NCI-H1436 treated with DMSO at 0.1 percent for 48 hours (cell line): ENCODE results near the gene UNKL.

Experiments used
- DNase-seq: peaks from one replicate; lab custom pipeline; 2025; lab: John Stamatoyannopoulos, UW

Gene UNKL

DNA sequence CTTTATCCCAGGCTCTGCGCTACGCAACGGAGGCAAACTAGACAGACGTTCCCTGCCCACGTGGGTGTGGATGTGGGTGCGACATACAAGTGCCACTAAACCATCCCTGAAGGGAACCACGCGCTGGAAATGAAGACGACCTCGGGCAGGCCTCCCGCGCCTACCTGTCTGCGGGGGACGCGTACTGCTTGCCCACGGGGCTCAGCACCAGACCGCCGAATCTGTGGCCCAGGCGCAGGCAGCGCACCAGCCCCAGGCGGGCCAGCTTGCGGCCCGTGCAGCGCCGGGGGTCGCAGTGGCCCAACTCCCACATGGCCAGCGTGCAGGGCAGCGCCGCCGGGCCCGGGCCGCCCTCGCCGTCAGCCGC lies 63.3 kb downstream of the UNKL start:
- no peak for DNase-seq

DNA sequence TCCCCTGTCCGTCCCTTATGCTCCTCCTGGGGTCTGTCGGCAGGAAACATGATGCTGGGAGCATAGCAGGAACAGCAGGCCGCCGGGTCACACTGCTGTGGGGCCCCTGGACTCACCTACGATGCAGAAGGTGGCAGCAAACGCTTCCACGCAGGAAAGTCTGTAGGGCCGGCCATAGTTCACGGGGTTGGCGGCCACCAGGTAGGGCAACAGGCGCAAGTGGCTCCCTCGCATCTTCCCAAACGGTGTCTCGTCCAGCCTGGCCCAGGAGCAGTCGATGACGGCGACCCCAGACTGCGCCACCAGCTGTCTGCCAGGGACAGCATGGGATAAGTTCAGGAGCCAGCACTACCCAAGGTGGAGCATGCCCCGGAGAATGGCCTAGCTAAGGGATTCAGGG lies 63.8 kb downstream of the UNKL start:
- no peak for DNase-seq

GRCh38 chr16:1349951-1350350 lies 64.6 kb downstream of the UNKL start:
- no peak for DNase-seq

GRCh38 chr16:1349351-1349750 lies 65.2 kb downstream of the UNKL start:
- no peak for DNase-seq

DNA sequence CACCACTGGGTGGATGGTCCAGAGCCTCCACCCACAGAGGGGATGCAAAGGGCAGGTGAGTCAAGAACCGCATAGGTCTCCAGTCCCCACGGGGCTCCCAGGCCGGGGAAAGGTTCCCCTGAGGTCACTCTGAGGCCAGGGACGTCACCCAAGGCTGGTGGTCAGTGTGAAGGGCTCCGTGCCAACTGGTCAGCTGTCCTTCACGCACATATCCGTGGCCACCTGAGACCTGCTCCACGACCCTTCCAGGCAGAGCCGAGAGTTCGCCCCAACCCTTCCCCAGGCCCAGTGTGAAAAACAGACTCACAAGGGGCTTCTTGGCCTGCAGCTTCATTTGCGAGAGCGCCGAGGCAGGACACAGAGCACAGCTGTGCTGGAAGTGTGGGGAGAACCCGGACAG lies 65.6 kb downstream of the UNKL start:
- no peak for DNase-seq

GRCh38 chr16:1348441-1348840 lies 66.1 kb downstream of the UNKL start:
- DNase-seq, result no peak

DNA sequence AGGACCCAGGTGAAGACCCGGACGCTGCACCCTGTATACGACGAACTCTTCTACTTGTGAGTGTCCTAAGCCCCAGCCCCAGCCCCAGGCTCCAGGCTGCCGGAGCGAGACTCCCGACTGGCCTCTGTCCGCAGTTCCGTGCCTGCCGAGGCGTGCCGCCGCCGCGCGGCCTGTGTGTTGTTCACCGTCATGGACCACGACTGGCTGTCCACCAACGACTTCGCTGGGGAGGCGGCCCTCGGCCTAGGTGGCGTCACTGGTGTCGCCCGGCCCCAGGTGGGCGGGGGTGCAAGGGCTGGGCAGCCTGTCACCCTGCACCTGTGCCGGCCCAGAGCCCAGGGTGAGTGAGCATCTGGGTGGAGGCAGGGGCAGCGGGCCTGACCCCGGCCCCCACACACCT lies 66.5 kb downstream of the UNKL start:
- no peak for DNase-seq

DNA sequence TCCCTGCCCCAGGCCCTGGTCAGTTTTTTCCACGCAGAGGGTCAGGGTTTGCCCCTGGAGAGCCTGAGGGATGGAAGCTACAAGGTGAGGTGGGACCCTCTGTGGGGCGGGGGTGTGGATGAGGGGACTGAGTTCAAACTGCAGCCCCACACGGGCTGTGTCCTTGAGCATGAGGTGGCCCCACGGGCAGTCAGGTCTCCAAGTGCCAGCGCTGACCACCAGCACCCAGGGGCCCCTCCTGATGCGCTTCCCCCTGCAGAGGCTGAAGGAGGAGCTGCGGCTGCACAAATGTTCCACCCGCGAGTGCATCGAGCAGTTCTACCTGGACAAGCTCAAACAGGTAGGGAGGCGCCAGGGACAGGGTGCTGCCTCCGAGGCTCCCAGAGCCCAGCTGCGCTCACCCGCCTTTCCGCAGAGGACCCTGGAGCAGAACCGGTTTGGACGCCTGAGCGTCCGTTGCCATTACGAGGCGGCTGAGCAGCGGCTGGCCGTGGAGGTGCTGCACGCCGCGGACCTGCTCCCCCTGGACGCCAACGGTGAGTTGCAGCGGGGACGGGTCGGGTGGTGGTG lies 67.1 kb downstream of the UNKL start:
- no peak for DNase-seq

- no peak for DNase-seq
Observed at GRCh38 chr16:1346422-1347285, 67.8 kb downstream of the UNKL start.

DNA sequence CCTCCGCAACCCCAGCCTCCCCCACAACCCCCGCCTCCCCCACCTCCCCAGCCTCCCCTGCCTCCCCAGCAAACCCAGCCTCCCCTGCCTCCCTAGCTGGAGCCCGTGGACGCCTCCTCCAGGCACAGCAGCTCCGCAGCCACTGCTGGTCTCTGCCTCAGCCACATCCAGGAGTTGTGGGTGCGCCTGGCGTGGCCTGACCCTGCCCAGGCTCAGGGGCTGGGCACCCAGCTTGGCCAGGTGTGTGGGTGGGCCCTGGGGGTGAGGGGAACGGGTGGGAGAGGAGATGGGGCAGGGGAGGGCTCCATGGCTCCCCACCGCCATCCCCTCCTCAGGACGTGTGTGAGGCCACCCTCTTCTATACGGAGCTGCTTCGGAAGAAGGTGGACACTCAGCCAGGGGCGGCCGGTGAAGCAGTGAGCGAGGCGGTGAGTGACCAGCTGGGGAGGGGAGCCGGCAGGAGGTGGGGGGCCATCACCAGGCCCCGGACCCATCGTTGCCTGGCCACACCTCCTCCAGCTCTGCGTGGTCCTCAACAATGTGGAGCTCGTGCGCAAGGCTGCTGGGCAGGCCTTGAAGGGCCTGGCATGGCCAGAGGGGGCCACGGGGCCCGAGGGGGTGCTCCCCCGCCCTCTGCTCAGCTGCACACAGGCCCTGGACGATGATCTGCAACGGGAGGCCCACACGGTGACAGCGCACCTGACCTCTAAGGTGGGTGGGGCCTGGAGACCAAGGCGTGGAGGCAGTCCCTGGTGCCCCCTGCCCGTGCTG lies 68.7 kb downstream of the UNKL start:
- no peak for DNase-seq

DNA sequence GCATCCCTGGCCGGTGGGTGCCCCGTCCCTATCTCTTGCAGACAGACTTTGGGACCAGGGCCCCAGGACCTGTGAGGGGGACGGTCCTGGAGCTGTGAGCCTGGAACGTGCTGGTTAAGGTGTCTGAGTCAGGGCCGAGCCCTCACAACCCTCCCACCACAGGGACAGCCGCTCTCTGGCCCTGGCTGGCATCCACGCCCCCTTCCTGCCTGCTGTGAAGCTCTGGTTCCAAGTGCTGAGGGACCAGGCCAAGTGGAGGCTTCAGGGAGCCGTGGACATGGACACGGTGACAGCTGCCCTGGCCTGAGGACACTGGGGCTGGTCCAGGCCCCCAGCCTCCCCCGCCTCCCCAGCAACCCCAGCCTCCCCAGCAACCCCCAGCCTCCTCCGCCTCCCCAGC lies 69.4 kb downstream of the UNKL start:
- no peak for DNase-seq

GRCh38 chr16:1344499-1344898 lies 70.0 kb downstream of the UNKL start:
- no peak for DNase-seq

DNA sequence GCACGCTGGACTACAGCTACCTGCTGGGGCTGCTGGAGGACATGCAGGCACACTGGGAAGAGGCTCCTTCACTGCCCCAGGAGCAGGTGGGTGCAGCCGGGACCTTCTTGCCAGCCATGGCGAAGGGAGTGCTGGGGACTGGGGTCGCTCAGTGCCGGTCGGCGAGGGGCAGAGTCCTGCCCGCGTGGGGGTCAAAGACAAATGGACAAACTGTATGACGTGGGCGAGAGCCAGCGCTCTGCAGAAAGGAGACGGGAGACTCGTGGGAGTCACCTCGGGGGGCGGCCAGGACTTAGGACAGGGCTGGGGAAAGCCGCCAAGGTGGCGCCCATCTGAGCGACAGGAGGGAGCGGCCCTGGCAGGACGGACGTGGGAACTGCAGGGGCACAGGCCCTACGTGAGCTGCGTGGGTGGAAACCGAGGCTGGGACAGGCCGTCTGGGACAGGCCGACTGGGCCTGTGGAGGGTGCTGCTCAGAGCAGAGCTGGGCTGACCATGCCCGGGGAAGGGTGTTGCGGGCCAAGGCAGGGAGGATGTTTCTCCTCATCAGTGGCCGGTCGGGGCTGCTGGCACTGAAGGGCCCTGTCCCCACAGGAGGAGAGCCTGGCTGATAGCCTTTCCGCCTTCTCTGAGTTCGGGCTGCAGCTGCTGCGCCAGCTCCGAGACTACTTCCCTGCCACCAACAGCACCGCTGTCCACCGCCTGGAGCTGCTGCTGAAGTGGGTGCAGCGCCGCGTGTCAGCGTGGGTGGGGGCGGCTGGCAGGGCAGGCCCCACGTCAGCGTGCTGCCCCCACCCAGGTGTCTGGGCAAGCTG lies 70.9 kb downstream of the UNKL start:
- no peak for DNase-seq

- peak; percentile 87 for DNase-seq
Observed at GRCh38 chr16:1342526-1343427, 71.7 kb downstream of the UNKL start.

DNA sequence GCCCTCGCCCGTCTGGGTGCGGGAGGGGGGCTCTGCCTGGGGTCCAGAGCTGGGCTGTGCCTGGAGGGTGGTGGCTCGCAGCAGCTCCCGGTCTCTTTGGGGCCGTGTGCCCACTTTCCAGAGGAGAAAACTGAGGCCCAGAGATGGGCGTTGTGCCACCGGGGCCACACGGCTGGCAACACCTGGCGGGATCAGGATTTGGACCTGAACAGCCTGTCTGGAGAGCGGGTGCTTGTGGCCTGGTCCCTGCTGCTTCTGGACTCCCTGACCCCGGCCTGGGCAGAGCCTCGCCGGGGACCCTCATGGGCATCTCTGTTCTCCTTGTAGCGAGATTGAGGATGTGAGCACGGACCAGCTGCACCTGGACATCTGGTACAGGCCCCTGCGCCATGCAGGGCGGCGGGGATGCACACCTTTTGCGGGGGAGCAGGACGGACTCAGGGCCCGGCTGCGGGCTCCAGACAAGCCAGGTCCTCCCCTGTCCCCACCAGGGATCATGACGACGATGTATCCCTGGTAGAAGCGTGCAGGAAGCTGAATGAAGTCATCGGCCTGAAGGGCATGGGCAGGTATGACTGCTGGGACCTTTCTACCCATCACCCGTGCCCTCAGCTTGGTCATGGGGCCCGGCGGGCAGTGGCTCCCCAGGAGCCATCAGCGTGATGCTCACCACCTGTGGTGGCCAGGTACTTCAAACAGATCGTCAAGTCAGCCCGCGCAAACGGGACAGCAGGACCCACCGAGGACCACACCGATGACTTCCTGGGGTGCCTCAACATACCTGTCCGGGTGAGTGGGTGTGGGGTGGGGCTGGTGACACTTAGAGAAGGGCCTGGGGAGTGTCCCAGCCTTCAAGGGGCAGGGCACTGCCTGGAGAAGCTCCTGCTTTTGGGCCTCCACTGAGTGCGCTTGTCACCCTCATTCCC lies 72.7 kb downstream of the UNKL start:
- no peak for DNase-seq

DNA sequence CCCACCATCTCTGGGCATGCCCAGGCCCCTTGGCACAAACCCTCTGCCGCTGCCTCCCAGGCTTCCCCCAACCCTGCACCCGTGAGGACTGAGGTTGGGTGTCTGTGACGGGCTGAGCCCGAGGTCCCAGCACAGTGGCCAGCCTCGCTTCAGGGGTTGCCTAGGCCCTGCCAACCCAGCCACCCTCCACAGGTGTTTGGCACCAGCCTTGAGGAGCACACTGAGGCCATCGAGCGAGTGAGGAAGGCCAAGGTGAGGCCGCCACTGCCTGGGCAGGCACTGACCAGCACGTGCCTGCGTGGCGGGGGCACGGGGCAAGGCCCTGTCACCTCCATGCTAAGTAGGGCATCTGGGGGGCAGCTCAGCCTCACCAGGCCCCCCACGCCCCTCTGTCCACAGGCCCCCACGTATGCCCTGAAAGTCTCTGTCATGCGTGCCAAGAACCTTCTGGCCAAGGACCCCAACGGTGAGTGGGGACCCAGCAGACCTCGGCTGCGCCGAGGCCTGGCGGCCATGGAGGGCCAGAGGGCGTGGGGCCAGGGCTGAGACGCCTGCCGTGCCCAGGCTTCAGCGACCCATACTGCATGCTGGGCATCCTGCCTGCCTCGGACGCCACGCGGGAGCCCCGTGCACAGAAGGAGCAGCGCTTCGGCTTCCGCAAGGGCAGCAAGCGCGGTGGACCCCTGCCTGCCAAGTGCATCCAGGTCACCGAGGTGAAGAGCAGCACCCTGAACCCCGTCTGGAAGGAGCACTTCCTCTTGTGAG lies 73.6 kb downstream of the UNKL start:
- no peak for DNase-seq

DNA sequence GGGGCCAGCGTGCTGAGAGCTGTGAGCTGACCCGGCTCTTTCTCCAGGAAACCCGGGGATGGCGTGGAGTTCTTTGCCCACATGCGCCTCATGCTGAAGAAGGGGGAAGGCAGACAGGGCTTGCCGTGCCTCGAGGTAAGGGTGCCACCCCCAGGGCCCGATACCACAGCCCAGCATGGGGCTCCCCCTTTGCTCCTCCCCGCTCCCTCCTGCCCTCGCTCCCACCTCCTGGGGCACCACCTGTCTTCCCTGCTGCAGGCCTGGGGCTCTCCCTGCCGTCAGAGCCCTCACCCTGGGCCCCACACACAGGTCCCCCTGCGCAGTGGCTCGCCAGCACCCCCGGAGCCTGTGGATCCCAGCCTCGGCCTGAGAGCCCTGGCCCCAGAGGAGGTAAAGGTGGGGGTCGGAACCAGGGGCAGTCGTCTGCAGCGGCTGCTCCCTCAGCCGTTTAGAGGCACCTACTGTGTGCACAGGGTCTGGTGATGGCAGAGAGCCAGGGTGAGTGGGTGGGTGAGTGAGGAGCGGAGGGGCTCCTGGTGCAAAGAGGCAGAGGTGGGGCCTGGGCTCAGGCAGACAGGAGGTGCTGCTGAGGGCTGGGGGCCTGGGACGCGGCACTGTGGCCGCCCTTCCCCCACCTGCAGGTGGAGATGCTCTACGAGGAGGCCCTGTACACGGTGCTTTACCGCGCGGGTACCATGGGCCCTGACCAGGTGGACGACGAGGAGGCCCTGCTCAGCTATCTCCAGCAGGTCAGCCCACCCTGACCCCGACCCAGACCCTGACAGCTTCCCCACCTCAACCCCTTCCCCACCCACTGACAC lies 75.4 kb downstream of the UNKL start:
- DNase-seq, result no peak

GRCh38 chr16:1338119-1338730 lies 76.3 kb downstream of the UNKL start:
- no peak for DNase-seq
